MM.1S (cell line): ENCODE data around the gene CCDC6.

Experiments
- DNase-seq: peaks from one replicate; pipeline ENCODE4 v3.0.0-alpha.2; 2015
- H2AFZ ChIP-seq: fragments of 300-600 bp; sonication (generic); 2 replicates; pipeline ENCODE4 v1.6.0; 2016; ENCODE audit warnings: antibody characterized with exemption, low read length
- H3F3A ChIP-seq: fragments of 300-600 bp; sonication (generic); 2 replicates; pipeline ENCODE4 v1.6.1; 2016; ENCODE audit warnings: mild to moderate bottlenecking, antibody characterized with exemption, low read length, moderate library complexity, mixed read lengths; ENCODE audit not compliant: insufficient read depth
- H3K27ac ChIP-seq: fragments of 300-600 bp; sonication (generic); 2 replicates; pipeline ENCODE4 v1.5.1; 2016; ENCODE audit warnings: mild to moderate bottlenecking, low read length
- H3K27me3 ChIP-seq: fragments of 300-600 bp; sonication (generic); replicated peaks from 2 replicates; pipeline ENCODE4 v1.6.0; 2016; ENCODE audit warnings: low read length; ENCODE audit not compliant: insufficient read depth
- H3K36me3 ChIP-seq: fragments of 300-600 bp; sonication (generic); replicated peaks from 2 replicates; pipeline ENCODE4 v1.6.1; 2016; ENCODE audit warnings: mild to moderate bottlenecking, low read length, mixed read lengths; ENCODE audit not compliant: insufficient read depth
- H3K4me1 ChIP-seq: fragments of 300-600 bp; sonication (generic); 2 replicates; pipeline ENCODE4 v1.6.1; 2016; ENCODE audit warnings: low read length, mixed read lengths
- H3K4me2 ChIP-seq: fragments of 300-600 bp; sonication (generic); 2 replicates; pipeline ENCODE4 v1.6.0; 2016; ENCODE audit warnings: low read depth, low read length
- H3K4me3 ChIP-seq: fragments of 300-600 bp; sonication (generic); 2 replicates; pipeline ENCODE4 v1.5.1; 2016; ENCODE audit warnings: low read length, mixed read lengths
- H3K79me2 ChIP-seq: fragments of 300-600 bp; sonication (generic); 2 replicates; pipeline ENCODE4 v1.6.1; 2016; ENCODE audit warnings: mixed run types, low read length, mixed read lengths
- H3K9ac ChIP-seq: fragments of 300-600 bp; sonication (generic); 2 replicates; pipeline ENCODE4 v1.6.1; 2016; ENCODE audit warnings: low read length, mixed read lengths
- H3K9me2 ChIP-seq: fragments of 300-600 bp; sonication (generic); replicated peaks from 2 replicates; pipeline ENCODE4 v1.6.1; 2016; ENCODE audit warnings: mild to moderate bottlenecking, low read length, mixed read lengths; ENCODE audit not compliant: insufficient read depth
- H3K9me3 ChIP-seq: fragments of 300-600 bp; sonication (generic); replicated peaks from 2 replicates; pipeline ENCODE4 v1.6.1; 2016; ENCODE audit warnings: mild to moderate bottlenecking, low read length, mixed read lengths; ENCODE audit not compliant: insufficient read depth
- H4K20me1 ChIP-seq: fragments of 300-600 bp; sonication (generic); 2 replicates; pipeline ENCODE4 v1.6.1; 2016; ENCODE audit warnings: mild to moderate bottlenecking, low read length, moderate library complexity, mixed read lengths; ENCODE audit not compliant: insufficient read depth
- EZH2 ChIP-seq: fragments of 300-600 bp; sonication (generic); optimal IDR thresholded peaks from 2 replicates; pipeline ENCODE3; 2017; ENCODE audit warnings: low read depth, mild to moderate bottlenecking, antibody characterized with exemption, low read length, mixed read lengths
- EZH2phosphoT487 ChIP-seq: fragments of 300-600 bp; sonication (generic); IDR thresholded peaks from 2 replicates; pipeline ENCODE4 v1.6.1; 2018; ENCODE audit warnings: antibody characterized with exemption, low read length
- TF ChIP-seq, protein P1 (sequence below): fragments of 300-600 bp; sonication (generic); IDR thresholded peaks from 2 replicates; pipeline ENCODE4 v1.5.1; 2016; ENCODE audit warnings: antibody characterized with exemption, low read length, mixed read lengths

The CCDC6 gene

DNA sequence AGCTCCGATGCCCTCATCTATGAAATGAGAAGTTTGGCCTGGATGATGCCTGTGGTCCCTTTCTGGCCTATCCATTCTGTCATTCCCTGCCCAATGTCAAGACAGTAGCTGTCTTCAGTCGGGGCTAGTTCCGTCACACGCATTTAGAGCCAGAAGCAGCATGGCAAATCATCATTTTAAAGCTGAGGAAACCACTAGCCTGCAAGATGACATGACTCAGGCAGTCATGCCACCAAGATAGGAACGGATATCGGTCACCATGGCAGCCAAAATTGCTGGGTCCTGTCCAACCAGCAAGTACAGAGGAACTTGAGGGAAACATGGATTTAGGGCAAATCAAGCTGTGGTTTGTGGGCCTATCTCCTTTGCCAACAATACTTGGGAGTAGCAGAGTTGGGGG lies 88.6 kb downstream of the CCDC6 start:
- Histone ChIP-seq H2AFZ (no peak overlapping the region), H4K20me1 (no peaks in the 10 kb centered on the region), H3K27ac (no peak overlapping the region), H3K9me2 (no peaks in the 10 kb centered on the region), H3K4me1 (no peaks in the 10 kb centered on the region), H3F3A (no peaks in the 10 kb centered on the region), H3K27me3 (no peaks in the 10 kb centered on the region), H3K79me2 (no peaks in the 10 kb centered on the region), H3K9me3 (no peaks in the 10 kb centered on the region), H3K36me3 (no peaks in the 10 kb centered on the region), H3K4me2 (no peak overlapping the region), H3K9ac (no peak overlapping the region), H3K4me3 (no peak overlapping the region)
- TF ChIP-seq EZH2phosphoT487, result no peak
- TF ChIP-seq, protein P1, sequence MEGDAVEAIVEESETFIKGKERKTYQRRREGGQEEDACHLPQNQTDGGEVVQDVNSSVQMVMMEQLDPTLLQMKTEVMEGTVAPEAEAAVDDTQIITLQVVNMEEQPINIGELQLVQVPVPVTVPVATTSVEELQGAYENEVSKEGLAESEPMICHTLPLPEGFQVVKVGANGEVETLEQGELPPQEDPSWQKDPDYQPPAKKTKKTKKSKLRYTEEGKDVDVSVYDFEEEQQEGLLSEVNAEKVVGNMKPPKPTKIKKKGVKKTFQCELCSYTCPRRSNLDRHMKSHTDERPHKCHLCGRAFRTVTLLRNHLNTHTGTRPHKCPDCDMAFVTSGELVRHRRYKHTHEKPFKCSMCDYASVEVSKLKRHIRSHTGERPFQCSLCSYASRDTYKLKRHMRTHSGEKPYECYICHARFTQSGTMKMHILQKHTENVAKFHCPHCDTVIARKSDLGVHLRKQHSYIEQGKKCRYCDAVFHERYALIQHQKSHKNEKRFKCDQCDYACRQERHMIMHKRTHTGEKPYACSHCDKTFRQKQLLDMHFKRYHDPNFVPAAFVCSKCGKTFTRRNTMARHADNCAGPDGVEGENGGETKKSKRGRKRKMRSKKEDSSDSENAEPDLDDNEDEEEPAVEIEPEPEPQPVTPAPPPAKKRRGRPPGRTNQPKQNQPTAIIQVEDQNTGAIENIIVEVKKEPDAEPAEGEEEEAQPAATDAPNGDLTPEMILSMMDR, result no peak
- no peak for TF ChIP-seq EZH2
- no peak for DNase-seq

DNA sequence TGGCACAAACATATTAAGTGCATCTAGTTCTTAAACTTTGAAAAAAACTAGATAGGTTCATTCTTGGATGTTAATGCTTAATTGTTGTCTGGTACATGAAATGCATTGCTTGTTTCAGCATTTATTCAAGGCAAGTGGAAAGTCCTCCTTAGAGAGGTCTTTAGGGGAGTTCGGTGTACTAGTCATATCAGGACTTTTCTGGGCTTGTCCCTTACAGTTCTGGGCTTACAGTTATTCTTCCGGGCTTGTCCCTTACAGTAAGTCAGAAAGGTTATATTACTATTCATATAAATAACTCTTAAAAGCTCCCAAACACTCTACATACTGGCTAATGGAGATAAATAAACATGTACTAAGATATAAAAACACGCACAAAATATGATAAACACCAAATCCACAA lies 91.5 kb downstream of the CCDC6 start:
- Histone ChIP-seq H3K36me3 (no peaks in the 10 kb centered on the region), H3F3A (no peaks in the 10 kb centered on the region), H3K4me1 (no peaks in the 10 kb centered on the region), H4K20me1 (no peaks in the 10 kb centered on the region), H3K27me3 (no peaks in the 10 kb centered on the region), H3K27ac (no peak overlapping the region), H3K79me2 (no peaks in the 10 kb centered on the region), H3K9me3 (no peaks in the 10 kb centered on the region), H2AFZ (no peak overlapping the region), H3K9me2 (no peaks in the 10 kb centered on the region), H3K9ac (no peak overlapping the region), H3K4me2 (no peak overlapping the region), H3K4me3 (no peak overlapping the region)
- TF ChIP-seq EZH2 (no peak), EZH2phosphoT487 (no peak)
- TF ChIP-seq, protein P1, result no peak
- DNase-seq, result no peak

DNA sequence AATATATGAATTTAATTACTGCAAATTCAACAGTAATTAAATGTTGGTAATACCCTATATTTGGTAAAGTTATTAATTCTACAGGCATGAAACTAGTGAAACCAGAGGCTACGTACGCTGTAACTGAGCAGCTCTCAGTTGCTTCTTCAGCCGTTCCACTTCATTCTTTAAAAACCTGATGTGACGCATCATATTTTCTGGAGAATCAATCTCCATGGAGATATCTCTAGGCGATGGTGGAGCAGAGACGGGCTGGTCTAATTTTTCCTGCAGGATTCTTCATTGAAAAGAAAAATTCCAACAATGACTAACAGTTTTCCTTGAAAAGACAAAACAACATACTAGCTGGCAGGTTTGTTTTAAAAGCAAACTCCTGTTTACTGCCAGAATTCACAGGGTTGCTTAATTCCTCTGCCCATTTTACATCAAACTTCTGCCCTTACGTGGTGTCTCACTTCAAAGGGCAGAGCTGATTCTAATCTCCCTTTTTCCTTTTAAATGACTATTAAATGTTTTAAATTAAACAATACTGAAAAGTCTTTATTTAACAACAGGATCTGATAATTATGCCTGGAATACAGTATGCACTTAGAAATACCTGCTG lies 93.7 kb downstream of the CCDC6 start:
- Histone ChIP-seq H3K79me2 (no peaks in the 10 kb centered on the region), H3K36me3 (no peaks in the 10 kb centered on the region)
- TF ChIP-seq EZH2phosphoT487, result no peak
- no peak for TF ChIP-seq EZH2
- TF ChIP-seq, protein P1, result no peak

More for the DNA sequence above, 93.7 kb downstream of the CCDC6 start:
- H3K4me3 ChIP-seq, result no peak overlapping the region
- no peaks in the 10 kb centered on the region for H3K9me3 ChIP-seq
- H3K9ac ChIP-seq, result no peak overlapping the region
- no peaks in the 10 kb centered on the region for H3F3A ChIP-seq
- no peak overlapping the region for H2AFZ ChIP-seq
- H3K9me2 ChIP-seq, result no peaks in the 10 kb centered on the region
- H3K27me3 ChIP-seq, result no peaks in the 10 kb centered on the region
- H3K4me2 ChIP-seq, result no peak overlapping the region
- DNase-seq, result no peak
- H3K27ac ChIP-seq, result no peak overlapping the region
- H4K20me1 ChIP-seq, result no peaks in the 10 kb centered on the region
- H3K4me1 ChIP-seq, result no peaks in the 10 kb centered on the region
